ENCODE results near the gene CCNO. TPM values are rescaled to one million over a fixed set of nuclear protein-coding genes. Genes with fewer than 3 reads are reported as not detected.

Gene CCNO
- total RNA-seq, 6 experiments from 2014 or later, result 0.31 to 0.75 TPM; not detected in 4

- intact Hi-C loops (cut with DNase I), result no loop called here
- DNase-seq (peak in 1 of 3 donors; percentile 26), ATAC-seq (peak; percentile 23 to 43 (median 34))
- Histone ChIP-seq H3K27me3 (peaks cover 0 to 41% of the 10 kb centered on the region in 2 donors), H3K4me1 (peaks cover 0 to 29% (median 7%) of the 10 kb centered on the region in 4 donors), H3K4me3 (peak overlapping the region; percentile 43 to 55 (median 51)), H3K27ac (no peak overlapping the region), H3K36me3 (no peaks in the 10 kb centered on the region), H3K9me3 (no peaks in the 10 kb centered on the region)
- TF ChIP-seq CTCF (IDR thresholded peaks at IDR 0.05) (no peak), POLR2A (IDR thresholded peaks at IDR 0.05) (no peak)
- WGBS (ENCODE audit: insufficient coverage, low coverage, low lambda C conversion rate, missing lambda C conversion rate), result 3% methylated on average over 17 of the region's 31 CpGs
These were observed 803 bp upstream of the CCNO start for GRCh38 chr5:55234121-55234700.

GRCh38 chr5:55232271-55232984, 980 bp downstream of the CCNO start:
- Histone ChIP-seq H3K4me3 (peak overlapping the region; percentile 43 to 55 (median 51)), H3K27me3 (peaks cover 0 to 50% of the 10 kb centered on the region in 2 donors), H3K27ac (no peak overlapping the region), H3K9me3 (no peaks in the 10 kb centered on the region), H3K4me1 (peaks cover 0 to 33% (median 7%) of the 10 kb centered on the region in 4 donors), H3K36me3 (no peaks in the 10 kb centered on the region)
- peak in 1 of 3 donors; percentile 52 for DNase-seq
- 2% methylated on average over 28 of the region's 45 CpGs for WGBS (ENCODE audit: insufficient coverage, low coverage, low lambda C conversion rate, missing lambda C conversion rate)
- intact Hi-C loops (cut with DNase I), result no loop called here
- TF ChIP-seq CTCF (IDR thresholded peaks at IDR 0.05) (no peak), POLR2A (IDR thresholded peaks at IDR 0.05) (no peak)
- ATAC-seq, result peak in 3 of 4 donors; percentile 7 to 53 (median 40)

- TF ChIP-seq CTCF (IDR thresholded peaks at IDR 0.05) (no peak), POLR2A (IDR thresholded peaks at IDR 0.05) (no peak)
- ATAC-seq (no peak), DNase-seq (no peak)
- Histone ChIP-seq H3K4me1 (peaks cover 0 to 38% (median 7%) of the 10 kb centered on the region in 4 donors), H3K27ac (no peak overlapping the region), H3K9me3 (no peaks in the 10 kb centered on the region), H3K36me3 (no peaks in the 10 kb centered on the region), H3K27me3 (peaks cover 0 to 54% of the 10 kb centered on the region in 2 donors), H3K4me3 (peak overlapping the region in 2 of 3 donors; percentile 43 to 55)
- 8% methylated on average over 8 of the region's 11 CpGs for WGBS (ENCODE audit: insufficient coverage, low coverage, low lambda C conversion rate, missing lambda C conversion rate)
- intact Hi-C loops (cut with DNase I), result no loop called here
These were observed 1.5 kb downstream of the CCNO start for GRCh38 chr5:55231919-55232270.

- WGBS (ENCODE audit: insufficient coverage, low coverage, low lambda C conversion rate, missing lambda C conversion rate), result 6% methylated on average over 11 of the region's 48 CpGs
- Histone ChIP-seq H3K36me3 (no peaks in the 10 kb centered on the region), H3K4me3 (no peak overlapping the region), H3K4me1 (peaks cover 0 to 44% (median 7%) of the 10 kb centered on the region in 4 donors), H3K9me3 (no peaks in the 10 kb centered on the region), H3K27ac (no peak overlapping the region), H3K27me3 (peaks cover 0 to 60% of the 10 kb centered on the region in 2 donors)
- no peak for DNase-seq
- no peak for ATAC-seq
- no peak for TF ChIP-seq POLR2A (IDR thresholded peaks at IDR 0.05)
- no peak for TF ChIP-seq CTCF (IDR thresholded peaks at IDR 0.05)
- intact Hi-C loops (cut with DNase I), result no loop called here
These were observed 2.1 kb downstream of the CCNO start for GRCh38 chr5:55231029-55231918.
